ENCODE data around the gene EIF4EBP2. TPM values are rescaled to one million over a fixed set of nuclear protein-coding genes. Genes with fewer than 3 reads are reported as not detected.

EIF4EBP2 gene
- polyA plus RNA-seq, 1 of the 3 experiments (the other 2 are of a cell fraction): 9.9 TPM

DNA sequence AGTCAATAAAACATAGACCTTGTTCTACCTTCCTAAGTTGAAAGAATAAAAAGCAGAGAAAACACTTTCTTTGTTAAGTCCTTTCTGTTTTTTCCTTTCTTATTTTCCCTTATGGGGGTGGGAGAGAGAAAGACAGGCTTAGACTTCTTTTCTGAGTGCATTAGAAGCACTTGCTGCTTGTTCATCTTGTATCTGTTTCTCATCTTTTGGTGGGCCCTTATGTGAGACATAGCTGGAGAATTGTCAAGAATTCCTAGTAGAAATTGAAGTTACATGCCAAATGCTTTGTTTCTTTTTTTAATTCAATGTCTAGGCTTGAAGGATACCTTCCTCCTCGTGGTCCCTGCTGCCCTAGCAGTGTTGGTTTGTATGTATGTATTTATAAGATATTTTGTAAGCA is 6.7 kb downstream of the EIF4EBP2 start:
- Histone ChIP-seq H3F3A (replicated peaks; ENCODE audit: insufficient read depth) (peaks cover 9% of the 10 kb centered on the region), H2AFZ (ENCODE audit: low read depth) (no peak overlapping the region), H3K27ac (ENCODE audit: low read depth in 2 of 2, low read length in 1 of 2) (peak overlapping the region; percentile 3 to 18; a peak in 2 of 4 replicates), H3K9ac (no peak overlapping the region), H4K20me1 (ENCODE audit: insufficient read depth) (peaks cover 84% of the 10 kb centered on the region), H3K79me2 (ENCODE audit: insufficient read depth) (peaks cover 95% of the 10 kb centered on the region), H3K9me3 (no peaks in the 10 kb centered on the region), H3K4me1 (ENCODE audit: control insufficient read depth in 1 of 2, insufficient read depth in 2 of 2, low read depth in 1 of 2, low read length in 1 of 2) (peaks cover 7 to 11% of the 10 kb centered on the region in 2 experiments), H3K4me3 (ENCODE audit: low read depth in 2 of 2, low read length in 1 of 2) (no peak overlapping the region), H3K27me3 (ENCODE audit: insufficient read depth) (no peaks in the 10 kb centered on the region), H3K9me2 (no peaks in the 10 kb centered on the region), H3K36me3 (replicated peaks in 1 of 2; ENCODE audit: control insufficient read depth in 1 of 2, insufficient read depth in 2 of 2, low read length in 1 of 2) (peaks cover 4 to 19% of the 10 kb centered on the region in 2 experiments), H3K4me2 (no peak overlapping the region)
- DNase-seq: no peak
- POLR2A ChIA-PET: no interaction called here
- CTCF ChIA-PET: interaction anchor here (1.1 kb wide), 1 partner anchor 51 kb away, joined by 3 read pairs; no protein-coding TSS in a partner anchor
- TF ChIP-seq TCF12 (IDR thresholded peaks at IDR 0.05) (0 out of 2 replicates have a peak, but pooled peaks have one; percentile 16), EP300 (IDR thresholded peaks at IDR 0.05; ENCODE audit: borderline replicate concordance in 1 of 2, low read depth in 1 of 2, low read length in 1 of 2) (no peak)
- WGBS (ENCODE audit: low lambda C conversion rate): 83% methylated on average over 1 of the region's 1 CpG

GRCh38 chr10:70412356-70412755 is 8.4 kb downstream of the EIF4EBP2 start:
- H3K9me3 ChIP-seq: no peaks in the 10 kb centered on the region
- H3K9ac ChIP-seq: no peak overlapping the region
- ChIA-PET POLR2A (no interaction called here), CTCF (interaction anchor here (0.6 to 1.4 kb wide), 2 partner anchors 12 to 85 kb away, joined by 3 to 4 read pairs; no protein-coding TSS in a partner anchor)
- no peak overlapping the region for H3K4me2 ChIP-seq
- H3K4me1 ChIP-seq (ENCODE audit: control insufficient read depth in 1 of 2, insufficient read depth in 2 of 2, low read depth in 1 of 2, low read length in 1 of 2): peaks cover 0 to 3% of the 10 kb centered on the region in 2 experiments; a peak in 2 of 4 replicates
- H3K27ac ChIP-seq (ENCODE audit: low read depth in 2 of 2, low read length in 1 of 2): no peak overlapping the region
- H3K4me3 ChIP-seq (ENCODE audit: low read depth in 2 of 2, low read length in 1 of 2): no peak overlapping the region
- no peak overlapping the region for H2AFZ ChIP-seq (ENCODE audit: low read depth)
- H3K9me2 ChIP-seq: no peaks in the 10 kb centered on the region
- WGBS (ENCODE audit: low lambda C conversion rate): 89% methylated on average over 4 of the region's 4 CpGs
- H4K20me1 ChIP-seq (ENCODE audit: insufficient read depth): peaks cover 85% of the 10 kb centered on the region
- peaks cover 4 to 19% of the 10 kb centered on the region in 2 experiments for H3K36me3 ChIP-seq (replicated peaks in 1 of 2; ENCODE audit: control insufficient read depth in 1 of 2, insufficient read depth in 2 of 2, low read length in 1 of 2)
- no peaks in the 10 kb centered on the region for H3K27me3 ChIP-seq (ENCODE audit: insufficient read depth)
- peaks cover 9% of the 10 kb centered on the region for H3F3A ChIP-seq (replicated peaks; ENCODE audit: insufficient read depth)
- peaks cover 93% of the 10 kb centered on the region for H3K79me2 ChIP-seq (ENCODE audit: insufficient read depth)
- DNase-seq: no peak
- TF ChIP-seq ELF1 (IDR thresholded peaks at IDR 0.05) (no peak), TAF1 (IDR thresholded peaks at IDR 0.05; ENCODE audit: borderline replicate concordance, low read depth, low read length) (no peak), TEAD4 (IDR thresholded peaks at IDR 0.05; ENCODE audit: borderline replicate concordance, insufficient read depth) (no peak), JUND (IDR thresholded peaks at IDR 0.05) (no peak), ZBTB33 (IDR thresholded peaks at IDR 0.05; ENCODE audit: borderline replicate concordance, low read depth) (no peak), NFIC (IDR thresholded peaks at IDR 0.05; ENCODE audit: borderline replicate concordance) (no peak), MXI1 (IDR thresholded peaks at IDR 0.05; ENCODE audit: low read depth, low read length) (no peak), EZH2phosphoT487 (IDR thresholded peaks at IDR 0.05; ENCODE audit: borderline replicate concordance, low read depth) (no peak), NRF1 (IDR thresholded peaks at IDR 0.05; ENCODE audit: low read depth, low read length) (no peak), POLR2AphosphoS5 (IDR thresholded peaks at IDR 0.05; ENCODE audit: low read depth, low read length) (no peak), CTCF (IDR thresholded peaks at IDR 0.05) (no peak), RCOR1 (IDR thresholded peaks at IDR 0.05; ENCODE audit: low read length) (no peak), REST (IDR thresholded peaks at IDR 0.05; ENCODE audit: low read depth, low read length) (no peak), CHD2 (IDR thresholded peaks at IDR 0.05; ENCODE audit: low read length, partially characterized antibody) (no peak), TCF12 (IDR thresholded peaks at IDR 0.05) (no peak)
- TF ChIP-seq, protein P1, sequence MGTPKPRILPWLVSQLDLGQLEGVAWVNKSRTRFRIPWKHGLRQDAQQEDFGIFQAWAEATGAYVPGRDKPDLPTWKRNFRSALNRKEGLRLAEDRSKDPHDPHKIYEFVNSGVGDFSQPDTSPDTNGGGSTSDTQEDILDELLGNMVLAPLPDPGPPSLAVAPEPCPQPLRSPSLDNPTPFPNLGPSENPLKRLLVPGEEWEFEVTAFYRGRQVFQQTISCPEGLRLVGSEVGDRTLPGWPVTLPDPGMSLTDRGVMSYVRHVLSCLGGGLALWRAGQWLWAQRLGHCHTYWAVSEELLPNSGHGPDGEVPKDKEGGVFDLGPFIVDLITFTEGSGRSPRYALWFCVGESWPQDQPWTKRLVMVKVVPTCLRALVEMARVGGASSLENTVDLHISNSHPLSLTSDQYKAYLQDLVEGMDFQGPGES (IDR thresholded peaks at IDR 0.05; ENCODE audit: low read depth, low read length): no peak
- TF ChIP-seq, protein P2, sequence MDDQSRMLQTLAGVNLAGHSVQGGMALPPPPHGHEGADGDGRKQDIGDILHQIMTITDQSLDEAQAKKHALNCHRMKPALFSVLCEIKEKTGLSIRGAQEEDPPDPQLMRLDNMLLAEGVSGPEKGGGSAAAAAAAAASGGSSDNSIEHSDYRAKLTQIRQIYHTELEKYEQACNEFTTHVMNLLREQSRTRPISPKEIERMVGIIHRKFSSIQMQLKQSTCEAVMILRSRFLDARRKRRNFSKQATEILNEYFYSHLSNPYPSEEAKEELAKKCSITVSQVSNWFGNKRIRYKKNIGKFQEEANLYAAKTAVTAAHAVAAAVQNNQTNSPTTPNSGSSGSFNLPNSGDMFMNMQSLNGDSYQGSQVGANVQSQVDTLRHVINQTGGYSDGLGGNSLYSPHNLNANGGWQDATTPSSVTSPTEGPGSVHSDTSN (IDR thresholded peaks at IDR 0.05): no peak
